GM18526 (cell line): ENCODE measurements around the gene DLGAP4.

Source experiments
- POLR2A ChIP-seq: IDR thresholded peaks from 3 replicates; pipeline ENCODE4 v1.6.1; 2011; ENCODE audit not compliant: insufficient read length; ENCODE audit errors: extremely low read depth

The DLGAP4 gene

DNA sequence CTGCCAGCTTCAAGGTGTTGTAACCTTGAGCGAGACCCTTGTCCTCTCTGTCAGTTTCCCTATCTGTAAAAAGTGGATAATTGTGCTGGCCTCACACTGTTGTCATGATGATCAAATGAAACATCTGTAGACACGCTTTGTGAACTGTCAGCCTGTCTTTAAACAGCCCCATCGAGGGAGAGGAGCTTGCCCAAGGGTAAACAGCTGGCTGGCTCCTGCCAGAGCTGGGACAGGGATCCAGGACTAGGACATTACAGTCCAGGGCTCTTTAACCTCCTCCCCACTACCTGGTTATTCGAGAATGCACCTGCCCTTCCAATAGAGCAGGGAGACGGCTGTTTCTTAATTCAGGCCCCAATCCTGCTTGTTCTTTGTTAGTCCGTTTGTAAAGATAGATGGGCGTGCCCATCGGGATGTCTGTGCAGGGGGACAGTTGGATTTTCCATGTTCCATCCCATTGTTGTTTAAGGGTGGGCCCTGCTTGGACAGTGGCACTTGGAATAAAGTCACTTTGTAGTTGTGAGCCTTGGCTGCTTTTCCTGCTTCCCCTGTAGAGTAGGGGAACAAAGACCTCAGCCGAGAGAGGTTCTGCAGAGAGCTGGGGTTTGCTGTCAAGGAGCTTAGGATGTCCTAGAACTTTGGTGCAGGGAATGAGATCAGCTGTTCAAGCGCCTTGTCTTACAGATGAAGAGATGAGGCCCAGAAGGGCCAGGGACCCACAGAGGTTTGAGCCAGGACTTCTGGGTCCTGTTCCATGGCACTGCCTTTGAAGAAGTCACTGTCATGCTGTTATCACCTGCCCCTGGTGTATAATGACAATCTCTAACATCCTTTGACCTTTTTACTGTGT lies 157.3 kb downstream of the DLGAP4 start:
- TF ChIP-seq POLR2A = no peak

DNA sequence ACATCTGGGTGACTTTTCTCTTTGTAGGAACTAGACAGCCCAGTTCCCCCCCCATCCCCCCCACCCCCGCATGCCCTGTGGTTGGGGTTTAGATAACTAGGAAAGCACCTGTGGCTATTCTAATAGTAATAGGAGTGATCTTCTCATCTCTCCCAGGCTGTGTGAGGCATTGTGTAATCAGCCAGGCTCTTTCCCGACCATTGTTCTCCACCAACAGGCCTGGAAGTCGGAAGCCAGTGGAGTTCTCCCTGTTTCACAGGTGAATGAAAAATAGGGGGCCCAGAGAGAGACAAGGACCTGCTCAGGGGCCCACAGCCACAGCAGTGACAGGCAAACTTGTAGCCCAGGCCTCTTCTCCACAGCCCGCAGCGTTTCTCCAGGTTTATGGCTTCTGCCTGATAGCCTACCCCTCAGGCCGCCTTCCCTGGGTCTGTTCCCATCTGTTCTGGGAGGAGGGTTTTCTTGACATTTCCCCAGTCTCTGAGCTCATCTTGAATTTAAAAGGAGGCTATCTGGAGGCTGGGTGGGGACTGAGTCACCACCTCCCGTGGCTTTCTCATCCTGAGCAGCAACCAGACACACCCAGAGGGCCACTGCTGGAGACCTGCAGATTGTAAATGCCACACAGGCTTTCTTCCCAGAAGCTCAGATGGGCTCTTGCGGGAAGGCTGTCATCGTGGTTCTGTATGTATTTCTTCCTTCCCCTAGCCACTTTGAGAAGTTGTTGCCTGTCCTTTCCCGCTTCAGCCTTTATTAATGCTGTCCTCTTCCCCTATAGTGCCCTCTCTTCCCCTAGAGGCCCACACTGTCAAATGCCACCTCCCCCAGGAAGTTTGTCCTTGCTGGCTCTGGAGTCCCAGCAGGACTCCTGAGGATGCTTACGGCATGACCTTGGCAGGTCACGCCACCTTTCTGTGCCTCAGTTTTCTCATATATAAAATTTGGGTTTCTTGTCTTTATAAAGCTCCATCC lies 159.3 kb downstream of the DLGAP4 start:
- TF ChIP-seq POLR2A = no peak

DNA sequence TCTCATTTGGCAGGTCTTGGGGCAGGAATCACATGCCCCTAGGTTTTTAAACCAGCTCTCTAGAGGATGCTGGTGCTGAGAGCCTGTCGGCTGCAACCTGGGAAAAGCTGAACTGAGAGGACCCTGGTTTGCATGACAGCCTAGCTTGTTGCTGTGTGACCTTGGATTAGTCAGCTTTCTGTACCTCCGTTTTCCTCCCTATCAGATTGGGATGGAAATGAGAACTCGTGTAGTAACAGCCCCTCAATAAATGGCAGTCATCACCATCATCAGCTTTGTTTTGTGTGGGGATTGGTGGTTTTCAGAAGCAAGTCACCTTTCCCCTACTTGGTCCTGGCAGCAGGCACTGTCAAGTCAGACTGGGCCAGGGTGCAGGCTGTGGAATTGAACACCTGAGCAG lies 159.9 kb downstream of the DLGAP4 start:
- TF ChIP-seq POLR2A = no peak

- no peak for TF ChIP-seq POLR2A
Observed at GRCh38 chr20:36467076-36467999, 161.2 kb downstream of the DLGAP4 start.

GRCh38 chr20:36468149-36469000 lies 162.2 kb downstream of the DLGAP4 start:
- no peak for TF ChIP-seq POLR2A

DNA sequence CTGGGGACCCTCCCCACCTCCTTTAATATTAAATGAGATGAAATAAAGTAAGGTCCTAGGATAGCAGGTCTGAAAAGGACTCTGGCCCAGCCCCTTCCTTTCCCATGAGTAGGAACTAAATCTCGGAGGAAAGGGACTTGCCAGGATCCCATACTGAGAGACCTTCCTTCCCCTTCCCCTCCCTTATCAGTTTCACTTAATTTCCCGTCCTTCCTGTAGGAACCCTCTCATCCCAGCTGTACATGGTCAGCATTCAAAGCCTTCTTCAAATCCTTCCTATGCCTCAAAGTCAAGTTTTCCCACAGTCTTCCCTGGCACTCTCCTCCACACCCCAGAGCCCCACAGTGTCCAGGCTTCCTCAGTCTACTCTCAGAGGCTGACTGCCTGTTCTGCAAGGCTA lies 163.8 kb downstream of the DLGAP4 start:
- TF ChIP-seq POLR2A = no peak

GRCh38 chr20:36471885-36472636 lies 165.9 kb downstream of the DLGAP4 start:
- TF ChIP-seq POLR2A = no peak

- peak; percentile 34 for TF ChIP-seq POLR2A
Observed at GRCh38 chr20:36472637-36473090, 166.5 kb downstream of the DLGAP4 start.

DNA sequence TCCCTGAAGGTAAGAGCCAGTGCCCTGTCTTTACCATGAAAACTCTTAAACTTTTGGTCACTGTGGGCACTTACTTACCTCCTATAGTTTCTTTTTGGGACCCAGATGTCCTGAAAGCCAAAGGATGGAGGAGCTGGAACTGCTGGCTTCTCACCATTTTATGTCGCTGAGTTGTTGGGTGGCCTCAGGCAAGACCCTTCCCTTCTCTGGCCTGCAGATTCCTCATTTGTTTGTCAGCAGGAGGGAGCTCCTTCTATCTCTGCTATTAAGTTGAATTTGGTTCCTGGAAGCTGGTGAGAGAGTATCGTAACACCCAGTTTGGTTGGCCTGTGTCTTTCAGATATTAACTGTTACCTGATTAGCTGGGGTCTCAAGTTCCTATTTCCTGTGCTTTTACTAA lies 167.0 kb downstream of the DLGAP4 start:
- no peak for TF ChIP-seq POLR2A

GRCh38 chr20:36474563-36474962 lies 168.4 kb downstream of the DLGAP4 start:
- no peak for TF ChIP-seq POLR2A

DNA sequence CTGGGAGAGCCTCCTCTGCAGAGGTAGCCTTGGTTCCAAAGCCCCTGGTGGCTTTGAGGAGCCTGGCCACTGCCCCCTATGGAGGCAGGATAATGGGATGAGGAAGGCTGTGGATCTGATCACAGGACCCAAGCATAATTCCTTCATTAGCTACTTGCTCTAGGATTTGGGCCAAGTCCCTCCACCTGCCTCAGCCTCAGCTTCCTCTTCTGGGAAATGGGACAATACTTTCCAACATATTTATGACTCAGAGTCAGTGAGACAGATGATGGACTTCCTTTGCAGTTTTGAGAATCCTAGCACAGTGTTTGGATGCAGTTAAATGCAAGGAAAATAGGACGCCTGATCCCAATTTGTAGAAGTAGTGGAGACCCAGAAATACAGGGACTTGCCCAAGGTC lies 171.3 kb downstream of the DLGAP4 start:
- no peak for TF ChIP-seq POLR2A

DNA sequence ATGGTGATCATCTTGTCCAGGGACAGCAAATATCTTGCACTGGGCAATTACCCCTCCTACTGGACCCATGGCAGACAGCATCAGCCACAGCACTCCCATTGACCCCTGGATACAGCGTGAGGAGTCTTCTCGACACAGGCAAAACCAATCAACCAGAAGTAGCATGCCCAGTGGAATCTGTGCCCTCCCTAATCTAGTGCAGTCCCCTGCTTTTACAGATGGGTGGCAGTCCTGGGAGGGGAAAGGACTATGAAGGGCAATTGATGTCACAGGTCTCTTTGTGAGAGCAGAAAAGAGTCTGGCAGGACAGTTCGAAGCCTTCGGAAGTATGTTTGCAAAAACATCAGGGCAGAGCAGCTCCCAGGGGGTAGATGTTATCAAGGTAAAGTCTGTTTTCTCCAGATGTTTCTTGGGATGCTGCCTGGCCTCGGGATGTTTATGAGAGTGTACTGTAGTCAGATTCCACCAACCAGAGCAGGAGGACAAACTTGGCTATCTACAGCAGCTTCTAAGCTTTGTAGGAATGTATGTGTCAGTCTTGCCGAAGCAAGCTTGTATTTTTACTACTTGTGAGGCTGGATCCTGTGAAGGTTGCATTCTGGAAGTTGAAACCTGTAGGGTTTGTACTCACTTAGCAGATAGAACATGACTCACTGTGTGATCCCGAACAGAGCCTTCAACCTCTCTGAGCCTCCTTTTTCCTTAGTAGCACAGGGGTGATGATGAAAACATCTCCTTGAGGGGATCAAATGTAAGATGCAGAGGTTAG lies 172.2 kb downstream of the DLGAP4 start:
- TF ChIP-seq POLR2A = no peak

- TF ChIP-seq POLR2A = no peak
Observed at GRCh38 chr20:36479938-36480337, 173.8 kb downstream of the DLGAP4 start.
